Measurements from ENCODE around the gene CELSR3.

The CELSR3 gene

DNA sequence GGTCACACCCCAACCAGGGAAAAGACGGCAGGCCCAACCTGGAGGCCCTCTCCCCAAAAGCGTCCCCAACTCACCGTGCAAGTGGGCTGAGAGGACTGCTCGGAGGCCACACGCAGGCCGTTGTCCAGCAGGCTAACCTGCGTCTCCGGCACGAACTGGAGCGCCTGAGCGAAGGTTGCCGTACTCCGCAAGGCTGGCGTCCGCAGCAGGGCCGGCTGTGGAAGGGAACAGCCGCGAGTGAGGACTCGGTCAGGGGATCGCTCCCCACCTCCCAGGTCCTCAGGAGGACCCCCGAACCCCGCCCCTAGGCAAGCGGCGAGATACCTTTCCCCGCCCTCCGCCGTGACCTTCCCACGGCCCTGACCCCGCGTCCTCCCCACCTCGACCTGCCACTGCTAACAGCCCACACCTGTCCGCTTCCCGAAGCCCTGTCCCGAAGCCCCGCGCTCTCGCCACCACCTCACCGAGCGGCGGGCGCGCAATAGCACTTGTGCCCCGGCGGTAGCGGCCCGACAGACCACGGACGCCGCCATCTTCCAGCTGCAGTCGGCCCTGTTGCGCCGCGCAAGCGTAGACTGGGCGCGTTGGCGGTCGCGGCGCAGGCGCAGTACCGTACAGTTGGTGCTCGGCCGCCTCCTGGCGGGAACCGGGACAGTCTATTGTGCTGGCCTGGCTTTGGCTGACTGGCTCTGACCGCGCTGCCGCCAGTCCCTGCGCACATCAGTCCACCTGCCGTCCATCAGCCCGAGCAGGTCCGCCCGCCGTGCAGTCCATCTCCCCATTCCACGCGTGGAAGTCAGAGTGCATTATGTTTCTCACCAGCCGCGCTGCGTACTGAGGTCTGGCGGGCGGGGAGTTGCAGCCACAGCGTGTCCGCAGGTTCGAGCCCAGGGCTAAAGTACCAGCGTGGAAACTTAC, 53.3 kb downstream of the CELSR3 start, which contains the start of gene UQCRC1:
Gene UQCRC1, minus strand, starts transcription at position 559 of the 918 bp plus-strand sequence. Its CDS starts 26 bp downstream, at position 533.
- Histone ChIP-seq H3K27me3 (ENCODE audit: insufficient read depth, low read length) (no peaks in the 10 kb centered on the region), H3K9me3 (ENCODE audit: insufficient read depth, low read depth, low read length) (no peaks in the 10 kb centered on the region), H3K27ac (ENCODE audit: low read length) (peak within 1 kb of the TSS; percentile 37), H3K9ac (ENCODE audit: low read depth, low read length) (peak within 1 kb of the TSS; percentile 94), H3K4me3 (ENCODE audit: low read length) (peak within 1 kb of the TSS; percentile 99), H3K36me3 (ENCODE audit: insufficient read depth, low read depth, low read length) (peaks cover 39% of the 10 kb centered on the region), H3K4me1 (ENCODE audit: insufficient read depth, low read length) (no peaks in the 10 kb centered on the region)

DNA sequence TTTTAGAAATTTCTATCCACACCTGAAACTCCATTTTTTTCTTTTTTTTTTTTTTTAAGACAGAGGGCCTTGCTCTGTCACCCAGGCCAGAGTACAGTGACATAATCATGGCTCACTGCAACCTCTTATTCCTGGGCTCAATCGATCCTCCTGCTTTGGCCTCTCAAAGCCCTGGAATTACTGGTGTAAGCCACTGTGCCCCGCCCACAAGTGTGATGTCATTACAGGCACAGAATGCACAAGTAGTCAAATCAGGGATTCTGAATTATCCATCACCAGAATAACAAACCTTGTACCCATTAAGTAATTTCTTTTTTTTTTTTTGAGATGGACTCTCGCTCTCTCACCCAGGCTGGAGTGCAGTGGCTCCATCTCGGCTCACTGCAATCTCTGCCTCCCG, 55.2 kb downstream of the CELSR3 start:
- Histone ChIP-seq H3K27ac (ENCODE audit: low read length) (no peak overlapping the region), H3K4me1 (ENCODE audit: insufficient read depth, low read length) (no peaks in the 10 kb centered on the region), H3K36me3 (ENCODE audit: insufficient read depth, low read depth, low read length) (peaks cover 58% of the 10 kb centered on the region), H3K9me3 (ENCODE audit: insufficient read depth, low read depth, low read length) (no peaks in the 10 kb centered on the region), H3K9ac (ENCODE audit: low read depth, low read length) (no peak overlapping the region), H3K27me3 (ENCODE audit: insufficient read depth, low read length) (no peaks in the 10 kb centered on the region), H3K4me3 (ENCODE audit: low read length) (no peak overlapping the region)

DNA sequence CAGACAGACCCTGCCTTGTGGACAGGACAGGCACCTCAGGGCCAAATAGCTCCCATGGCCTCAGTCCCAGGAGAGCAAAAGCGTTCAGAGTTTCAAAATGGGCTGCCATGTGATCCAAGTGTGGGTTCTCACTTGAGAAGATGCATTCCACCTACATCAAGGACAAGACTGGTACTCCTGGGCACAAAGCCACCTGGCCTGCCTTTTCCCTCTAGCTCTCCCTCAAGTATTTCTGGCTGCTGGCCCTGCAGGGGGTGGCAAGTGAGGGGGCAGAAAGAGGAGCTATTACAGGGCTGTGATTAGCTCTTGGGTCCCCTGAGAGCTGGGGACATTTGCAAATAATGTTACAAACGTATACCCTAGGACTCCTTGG, 61.1 kb downstream of the CELSR3 start:
- no peak overlapping the region for H3K27ac ChIP-seq (ENCODE audit: low read length)
- no peaks in the 10 kb centered on the region for H3K27me3 ChIP-seq (ENCODE audit: insufficient read depth, low read length)
- H3K4me1 ChIP-seq (ENCODE audit: insufficient read depth, low read length) = no peaks in the 10 kb centered on the region; the same call in 1 of the 2 replicates
- H3K9ac ChIP-seq (ENCODE audit: low read depth, low read length) = no peak overlapping the region
- peaks cover 93% of the 10 kb centered on the region for H3K36me3 ChIP-seq (ENCODE audit: insufficient read depth, low read depth, low read length)
- no peak overlapping the region for H3K4me3 ChIP-seq (ENCODE audit: low read length)
- H3K9me3 ChIP-seq (ENCODE audit: insufficient read depth, low read depth, low read length) = no peaks in the 10 kb centered on the region

DNA sequence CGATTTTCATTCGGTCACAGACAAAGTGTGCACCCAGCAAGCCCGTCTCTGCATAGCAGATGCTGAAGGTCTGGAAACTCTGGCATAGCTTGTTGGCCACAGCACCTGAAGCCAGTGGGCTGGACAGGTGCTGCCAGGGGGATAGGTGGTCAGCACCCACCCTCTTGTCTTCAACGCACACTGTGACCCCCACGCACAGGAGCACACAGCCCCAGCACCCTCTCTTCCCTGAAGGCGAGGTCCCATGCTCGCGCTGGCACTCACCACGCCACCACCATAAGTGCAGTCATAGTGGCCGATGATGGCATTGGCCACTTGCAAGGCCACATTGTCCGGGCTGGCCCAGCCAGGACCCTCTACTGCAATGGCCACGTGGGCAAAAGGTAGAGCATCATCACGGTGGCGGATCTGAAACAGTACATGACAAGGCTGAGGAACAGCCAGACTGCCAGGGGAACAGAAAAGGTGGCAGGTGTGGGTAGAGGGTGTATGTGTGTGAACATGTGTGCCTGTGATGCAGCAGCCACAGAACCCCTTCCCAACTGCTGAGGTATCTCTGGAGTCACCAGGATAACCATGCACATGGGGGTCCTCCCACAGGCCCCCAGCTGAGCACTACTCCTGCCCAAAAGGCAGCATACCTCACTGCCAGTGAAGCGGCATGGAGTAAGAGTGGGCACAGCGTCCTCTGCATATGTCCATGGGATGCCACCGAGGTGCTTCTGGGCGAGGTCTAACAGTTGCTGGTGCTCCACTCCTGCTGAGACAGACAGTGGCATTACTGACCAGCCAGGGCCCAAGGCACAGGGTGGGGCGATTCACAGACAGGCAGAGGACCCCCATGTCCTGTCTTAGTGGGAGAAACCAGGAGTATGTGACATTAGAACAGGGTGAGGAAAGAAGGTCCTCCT, 61.7 kb downstream of the CELSR3 start:
- no peaks in the 10 kb centered on the region for H3K27me3 ChIP-seq (ENCODE audit: insufficient read depth, low read length)
- H3K9me3 ChIP-seq (ENCODE audit: insufficient read depth, low read depth, low read length) = no peaks in the 10 kb centered on the region
- H3K9ac ChIP-seq (ENCODE audit: low read depth, low read length) = no peak overlapping the region
- H3K4me3 ChIP-seq (ENCODE audit: low read length) = no peak overlapping the region
- H3K27ac ChIP-seq (ENCODE audit: low read length) = no peak overlapping the region
- H3K4me1 ChIP-seq (ENCODE audit: insufficient read depth, low read length) = no peaks in the 10 kb centered on the region; the same call in none of the 2 replicates
- H3K36me3 ChIP-seq (ENCODE audit: insufficient read depth, low read depth, low read length) = peaks cover 87% of the 10 kb centered on the region

DNA sequence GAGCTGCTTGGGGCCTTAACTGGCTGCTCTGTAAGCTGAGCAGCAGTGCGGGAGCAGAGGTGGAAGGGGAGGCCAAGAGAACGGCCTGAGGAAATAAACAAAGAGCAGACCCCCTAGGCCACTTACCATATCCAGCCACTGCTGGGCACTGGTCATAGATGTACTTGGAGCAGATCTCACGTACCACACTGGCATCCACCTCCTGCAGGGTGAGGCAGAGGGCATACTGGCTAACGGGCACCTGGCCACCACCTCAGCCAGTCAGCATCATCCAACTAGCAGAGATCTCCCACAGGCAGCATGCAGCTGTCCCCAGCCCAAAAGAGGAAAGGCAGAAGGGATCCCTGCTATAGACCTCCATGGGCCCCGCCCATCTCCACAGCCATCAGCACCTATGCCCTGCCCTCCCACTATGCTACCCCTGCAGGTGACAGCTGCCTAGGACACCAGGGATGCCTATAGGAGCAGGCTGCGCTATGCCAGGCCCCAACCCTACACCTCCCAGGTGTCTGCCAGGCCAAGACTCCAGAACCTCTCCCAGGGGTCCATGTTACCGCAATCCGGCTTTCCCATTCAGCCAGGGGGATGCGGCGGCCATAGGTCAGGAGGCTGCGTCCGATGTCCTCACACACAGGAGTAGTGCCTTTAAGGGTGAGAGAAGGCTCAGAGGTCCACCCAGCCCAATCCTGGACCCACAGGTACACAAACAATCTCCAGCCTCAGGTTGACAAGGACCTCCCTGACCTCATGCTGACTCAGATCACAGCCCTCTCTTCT, 63.0 kb downstream of the CELSR3 start:
- Histone ChIP-seq H3K36me3 (ENCODE audit: insufficient read depth, low read depth, low read length) (peaks cover 74% of the 10 kb centered on the region), H3K9ac (ENCODE audit: low read depth, low read length) (no peak overlapping the region), H3K9me3 (ENCODE audit: insufficient read depth, low read depth, low read length) (no peaks in the 10 kb centered on the region), H3K4me3 (ENCODE audit: low read length) (no peak overlapping the region), H3K27me3 (ENCODE audit: insufficient read depth, low read length) (peaks cover 7% of the 10 kb centered on the region), H3K4me1 (ENCODE audit: insufficient read depth, low read length) (no peaks in the 10 kb centered on the region; the same call in none of the 2 replicates), H3K27ac (ENCODE audit: low read length) (no peak overlapping the region)

DNA sequence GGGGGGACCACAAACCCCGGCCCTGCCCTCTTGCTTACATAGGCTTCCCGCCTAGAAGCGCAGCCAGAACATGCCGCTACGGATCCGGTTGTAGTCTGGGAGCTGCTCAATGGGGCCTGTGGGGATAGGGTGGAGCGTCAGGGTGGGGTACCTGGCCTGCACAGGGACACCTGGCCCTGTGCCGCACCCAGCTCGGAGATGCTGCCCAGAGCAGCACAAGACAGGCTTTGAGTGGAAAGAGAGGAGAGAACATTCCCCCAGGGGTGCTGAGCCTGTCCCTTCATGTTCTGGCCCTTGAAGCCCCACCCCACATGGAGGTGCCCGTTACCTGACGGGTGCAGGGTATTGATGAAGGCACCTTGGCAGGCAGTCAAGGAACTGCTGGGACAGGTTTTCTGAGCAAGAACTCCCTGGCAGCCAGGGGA, 63.6 kb downstream of the CELSR3 start:
- Histone ChIP-seq H3K36me3 (ENCODE audit: insufficient read depth, low read depth, low read length) (peaks cover 68% of the 10 kb centered on the region), H3K27me3 (ENCODE audit: insufficient read depth, low read length) (peaks cover 13% of the 10 kb centered on the region), H3K27ac (ENCODE audit: low read length) (no peak overlapping the region)

DNA sequence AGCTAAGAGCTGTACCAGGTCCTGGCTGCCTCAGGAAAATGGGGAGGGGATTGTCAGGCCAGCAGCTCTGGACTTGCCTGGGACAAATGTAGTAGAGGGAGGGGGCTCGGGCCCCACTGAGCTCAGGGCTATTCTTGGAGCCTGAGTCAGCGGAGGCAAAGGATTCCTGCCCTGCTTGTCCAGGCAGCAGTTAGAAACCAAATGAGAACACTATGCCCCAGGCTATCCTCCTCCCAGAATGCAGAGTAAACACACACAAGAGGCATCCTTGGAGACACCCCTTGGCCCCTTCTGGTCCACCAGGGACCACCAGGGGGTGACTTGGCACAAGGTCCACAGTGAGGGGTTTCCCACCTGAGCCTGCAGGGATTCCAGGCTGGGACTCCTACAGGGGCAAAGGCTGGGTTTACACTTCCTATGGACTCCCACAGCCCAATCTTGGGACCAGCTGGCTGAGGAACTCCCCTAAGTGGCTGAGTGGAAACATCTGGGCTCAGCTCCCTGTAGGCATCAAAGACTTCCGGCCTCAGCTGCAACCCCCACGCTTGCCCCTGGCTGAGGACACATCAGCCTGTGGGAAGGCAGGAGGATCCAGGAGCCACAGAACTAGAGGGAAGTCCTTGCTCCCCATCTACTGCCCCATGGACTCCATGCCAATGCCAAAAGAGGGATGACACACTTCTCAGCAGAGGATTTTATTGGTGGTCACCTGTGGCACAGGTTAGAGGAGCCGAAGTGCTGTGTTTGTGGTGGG, 64.2 kb downstream of the CELSR3 start:
- no peak overlapping the region for H3K4me3 ChIP-seq (ENCODE audit: low read length)
- no peaks in the 10 kb centered on the region for H3K9me3 ChIP-seq (ENCODE audit: insufficient read depth, low read depth, low read length)
- H3K27me3 ChIP-seq (ENCODE audit: insufficient read depth, low read length) = peaks cover 19% of the 10 kb centered on the region
- H3K4me1 ChIP-seq (ENCODE audit: insufficient read depth, low read length) = no peaks in the 10 kb centered on the region; the same call in none of the 2 replicates
- H3K36me3 ChIP-seq (ENCODE audit: insufficient read depth, low read depth, low read length) = peaks cover 62% of the 10 kb centered on the region
- no peak overlapping the region for H3K9ac ChIP-seq (ENCODE audit: low read depth, low read length)
- H3K27ac ChIP-seq (ENCODE audit: low read length) = no peak overlapping the region

More for the DNA sequence above, 63.6 kb downstream of the CELSR3 start:
- no peak overlapping the region for H3K4me3 ChIP-seq (ENCODE audit: low read length)
- no peaks in the 10 kb centered on the region for H3K9me3 ChIP-seq (ENCODE audit: insufficient read depth, low read depth, low read length)
- no peak overlapping the region for H3K9ac ChIP-seq (ENCODE audit: low read depth, low read length)
- no peaks in the 10 kb centered on the region; the same call in none of the 2 replicates for H3K4me1 ChIP-seq (ENCODE audit: insufficient read depth, low read length)

DNA sequence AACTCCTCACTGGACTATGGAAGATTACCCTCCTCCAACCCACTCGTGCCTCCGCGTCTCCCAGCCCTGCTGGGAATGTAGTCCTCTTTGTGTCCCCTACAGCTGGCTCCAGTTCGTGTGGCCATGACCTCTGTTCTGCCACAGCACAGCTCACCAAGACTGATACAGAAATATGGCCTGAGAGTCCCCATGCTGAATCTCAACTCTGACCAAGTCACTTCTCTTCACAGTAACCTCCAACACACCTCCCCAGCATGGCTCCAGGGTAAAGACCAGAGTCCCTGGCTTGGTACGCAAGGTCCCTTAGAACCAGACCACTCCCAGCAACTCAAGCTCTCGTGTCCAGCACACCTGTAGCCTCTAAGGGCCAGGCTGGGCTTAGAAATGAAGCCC, 65.3 kb downstream of the CELSR3 start:
- Histone ChIP-seq H3K36me3 (ENCODE audit: insufficient read depth, low read depth, low read length) (peaks cover 51% of the 10 kb centered on the region), H3K27me3 (ENCODE audit: insufficient read depth, low read length) (peaks cover 22% of the 10 kb centered on the region), H3K4me3 (ENCODE audit: low read length) (no peak overlapping the region), H3K9ac (ENCODE audit: low read depth, low read length) (no peak overlapping the region), H3K4me1 (ENCODE audit: insufficient read depth, low read length) (no peaks in the 10 kb centered on the region; the same call in none of the 2 replicates), H3K27ac (ENCODE audit: low read length) (no peak overlapping the region), H3K9me3 (ENCODE audit: insufficient read depth, low read depth, low read length) (no peaks in the 10 kb centered on the region)

DNA sequence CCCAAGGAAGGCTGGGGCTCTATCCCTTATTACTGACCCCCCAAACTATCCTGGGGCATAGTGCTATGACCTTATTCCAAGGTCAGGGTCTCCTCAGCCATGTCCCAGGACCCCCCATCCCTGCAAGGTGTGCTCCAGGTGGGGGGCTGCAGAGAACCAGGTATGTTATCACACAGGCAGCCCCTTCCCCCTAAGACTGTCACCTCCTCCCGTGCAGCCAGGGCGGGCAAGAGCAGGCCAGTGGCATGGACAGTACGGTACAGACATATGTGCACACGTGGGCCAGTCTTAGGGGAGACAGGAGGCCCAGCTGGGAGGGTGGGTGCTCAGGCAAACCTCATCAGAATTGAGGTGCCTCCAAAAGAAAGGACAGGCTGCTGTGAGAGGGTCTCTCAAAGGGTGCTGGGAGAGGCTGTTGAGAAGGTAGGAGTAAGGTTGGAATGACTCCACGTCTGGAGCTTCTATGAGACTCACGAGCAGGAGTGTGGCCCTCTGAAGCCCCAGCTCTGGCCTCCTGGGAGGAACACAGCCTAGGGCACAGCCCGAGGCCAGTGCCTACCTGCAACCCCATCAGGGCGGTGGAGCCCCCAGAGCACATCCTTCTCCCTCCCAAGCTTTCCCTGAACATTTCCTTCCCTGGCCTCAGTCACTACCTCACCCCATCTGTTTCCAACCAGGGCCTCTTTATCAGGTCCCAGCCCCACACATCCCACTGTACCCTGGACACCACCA, 65.8 kb downstream of the CELSR3 start:
- Histone ChIP-seq H3K27me3 (ENCODE audit: insufficient read depth, low read length) (peaks cover 22% of the 10 kb centered on the region), H3K9ac (ENCODE audit: low read depth, low read length) (no peak overlapping the region), H3K4me3 (ENCODE audit: low read length) (no peak overlapping the region), H3K27ac (ENCODE audit: low read length) (no peak overlapping the region), H3K9me3 (ENCODE audit: insufficient read depth, low read depth, low read length) (no peaks in the 10 kb centered on the region), H3K4me1 (ENCODE audit: insufficient read depth, low read length) (no peaks in the 10 kb centered on the region; the same call in none of the 2 replicates), H3K36me3 (ENCODE audit: insufficient read depth, low read depth, low read length) (peaks cover 47% of the 10 kb centered on the region)

DNA sequence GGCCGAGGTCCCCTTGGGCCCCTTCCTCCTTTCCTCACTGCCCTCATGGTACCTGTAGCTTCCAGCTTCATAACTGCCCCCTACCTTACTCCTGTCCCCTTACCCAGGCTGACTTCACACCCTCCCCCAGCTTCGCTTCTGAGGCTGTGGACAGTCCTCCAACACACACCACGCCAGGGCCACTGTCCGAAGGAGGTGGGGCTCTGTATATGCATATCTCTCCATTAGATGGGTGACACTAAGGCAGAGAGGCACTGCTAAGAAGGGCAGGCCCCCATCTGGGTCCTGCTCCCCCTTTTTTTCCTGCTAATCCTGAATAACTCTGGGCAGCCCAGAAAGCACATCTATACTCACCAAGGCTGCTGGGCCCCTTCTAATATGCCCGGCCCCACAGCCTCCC, 66.5 kb downstream of the CELSR3 start:
- Histone ChIP-seq H3K9ac (ENCODE audit: low read depth, low read length) (no peak overlapping the region), H3K4me3 (ENCODE audit: low read length) (no peak overlapping the region), H3K27ac (ENCODE audit: low read length) (no peak overlapping the region), H3K36me3 (ENCODE audit: insufficient read depth, low read depth, low read length) (peaks cover 40% of the 10 kb centered on the region), H3K4me1 (ENCODE audit: insufficient read depth, low read length) (no peaks in the 10 kb centered on the region; the same call in none of the 2 replicates), H3K27me3 (ENCODE audit: insufficient read depth, low read length) (peaks cover 22% of the 10 kb centered on the region), H3K9me3 (ENCODE audit: insufficient read depth, low read depth, low read length) (no peaks in the 10 kb centered on the region)
